ENCODE data around the gene GALNT15. TPM values are rescaled to one million over a fixed set of nuclear protein-coding genes. Genes with fewer than 3 reads are reported as not detected.

Gene GALNT15
- total RNA-seq, 1 donor from 2014 or later, result not detected

DNA sequence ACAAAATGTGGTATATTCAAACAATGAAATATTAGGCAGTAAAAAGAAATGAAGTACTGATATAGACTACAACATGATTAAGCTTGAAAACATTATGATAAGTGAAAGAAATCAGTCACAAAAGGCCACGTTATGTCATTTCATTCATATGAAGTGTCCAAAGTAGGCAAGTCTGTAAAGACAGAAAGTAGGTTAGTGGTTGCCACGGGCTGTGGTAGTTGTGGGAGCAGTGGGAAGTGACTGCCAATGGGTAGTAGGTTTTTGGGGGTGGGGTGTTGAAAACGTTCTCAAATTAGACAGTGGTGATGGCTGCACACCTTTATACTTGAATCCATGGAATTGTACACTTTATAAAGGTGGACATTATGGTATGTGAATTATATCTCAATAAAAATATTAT lies 12.1 kb downstream of the GALNT15 start:
- peaks cover 6% of the 10 kb centered on the region for H3K4me1 Mint-ChIP-seq
- H3K4me2 ChIP-seq, result no peak overlapping the region
- H3K9me3 ChIP-seq (ENCODE audit: low read depth), result no peaks in the 10 kb centered on the region
- TF ChIP-seq EZH2 (IDR thresholded peaks at IDR 0.05), result no peak
- TF ChIP-seq, protein P1, sequence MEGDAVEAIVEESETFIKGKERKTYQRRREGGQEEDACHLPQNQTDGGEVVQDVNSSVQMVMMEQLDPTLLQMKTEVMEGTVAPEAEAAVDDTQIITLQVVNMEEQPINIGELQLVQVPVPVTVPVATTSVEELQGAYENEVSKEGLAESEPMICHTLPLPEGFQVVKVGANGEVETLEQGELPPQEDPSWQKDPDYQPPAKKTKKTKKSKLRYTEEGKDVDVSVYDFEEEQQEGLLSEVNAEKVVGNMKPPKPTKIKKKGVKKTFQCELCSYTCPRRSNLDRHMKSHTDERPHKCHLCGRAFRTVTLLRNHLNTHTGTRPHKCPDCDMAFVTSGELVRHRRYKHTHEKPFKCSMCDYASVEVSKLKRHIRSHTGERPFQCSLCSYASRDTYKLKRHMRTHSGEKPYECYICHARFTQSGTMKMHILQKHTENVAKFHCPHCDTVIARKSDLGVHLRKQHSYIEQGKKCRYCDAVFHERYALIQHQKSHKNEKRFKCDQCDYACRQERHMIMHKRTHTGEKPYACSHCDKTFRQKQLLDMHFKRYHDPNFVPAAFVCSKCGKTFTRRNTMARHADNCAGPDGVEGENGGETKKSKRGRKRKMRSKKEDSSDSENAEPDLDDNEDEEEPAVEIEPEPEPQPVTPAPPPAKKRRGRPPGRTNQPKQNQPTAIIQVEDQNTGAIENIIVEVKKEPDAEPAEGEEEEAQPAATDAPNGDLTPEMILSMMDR (IDR thresholded peaks at IDR 0.05), result no peak
- no peak for TF ChIP-seq EZH2phosphoT487 (IDR thresholded peaks at IDR 0.05)
- H3K4me3 Mint-ChIP-seq, result no peak overlapping the region
- no peak overlapping the region for H2AFZ ChIP-seq (replicated peaks)
- H3K4me3 ChIP-seq, result no peak overlapping the region
- no peaks in the 10 kb centered on the region for H4K20me1 ChIP-seq (ENCODE audit: low read depth)
- no peak overlapping the region for H3K27ac ChIP-seq
- H3F3A ChIP-seq (ENCODE audit: low read depth), result no peaks in the 10 kb centered on the region
- H3K9me3 Mint-ChIP-seq, result no peaks in the 10 kb centered on the region
- no peak overlapping the region for H3K9ac ChIP-seq
- no peaks in the 10 kb centered on the region for H3K4me1 ChIP-seq
- H3K36me3 Mint-ChIP-seq, result no peaks in the 10 kb centered on the region
- H3K27me3 ChIP-seq, result no peaks in the 10 kb centered on the region
- H3K27ac Mint-ChIP-seq, result no peak overlapping the region
- no peaks in the 10 kb centered on the region for H3K36me3 ChIP-seq
- H3K79me2 ChIP-seq (ENCODE audit: low read depth), result no peaks in the 10 kb centered on the region
- DNase-seq (ENCODE audit: low spot score), result no peak
- H3K27me3 Mint-ChIP-seq (ENCODE audit: insufficient read depth, low read depth), result no peaks in the 10 kb centered on the region

DNA sequence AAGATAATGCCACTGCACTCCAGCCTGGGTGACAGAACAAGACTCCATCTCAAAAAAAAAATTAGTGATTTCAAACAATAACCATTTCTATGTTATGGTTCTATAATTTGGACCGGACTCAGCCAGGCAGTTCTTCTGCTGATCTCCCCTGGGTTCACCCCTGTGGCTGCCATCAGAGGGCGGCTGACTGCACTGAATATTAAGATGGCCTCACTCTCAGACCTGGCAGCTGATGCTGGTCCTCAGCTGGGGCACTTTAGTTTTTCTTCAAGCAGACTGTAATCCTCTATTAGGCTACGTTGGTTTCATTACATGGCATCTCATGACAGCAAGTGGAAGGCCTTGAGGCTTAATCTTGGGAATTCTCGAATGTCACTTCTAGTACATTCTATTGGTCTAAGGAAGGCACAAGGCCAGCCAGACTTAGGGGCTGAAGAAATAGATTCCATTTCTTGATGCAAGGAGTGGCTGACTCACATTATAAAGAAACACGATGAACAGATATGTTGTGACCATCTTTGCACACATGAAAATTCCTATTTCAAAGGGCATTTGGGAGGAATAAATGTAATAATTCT lies 12.8 kb downstream of the GALNT15 start:
- TF ChIP-seq, protein P1 (IDR thresholded peaks at IDR 0.05), result no peak
- TF ChIP-seq EZH2 (IDR thresholded peaks at IDR 0.05), result no peak
- TF ChIP-seq EZH2phosphoT487 (IDR thresholded peaks at IDR 0.05), result no peak

DNA sequence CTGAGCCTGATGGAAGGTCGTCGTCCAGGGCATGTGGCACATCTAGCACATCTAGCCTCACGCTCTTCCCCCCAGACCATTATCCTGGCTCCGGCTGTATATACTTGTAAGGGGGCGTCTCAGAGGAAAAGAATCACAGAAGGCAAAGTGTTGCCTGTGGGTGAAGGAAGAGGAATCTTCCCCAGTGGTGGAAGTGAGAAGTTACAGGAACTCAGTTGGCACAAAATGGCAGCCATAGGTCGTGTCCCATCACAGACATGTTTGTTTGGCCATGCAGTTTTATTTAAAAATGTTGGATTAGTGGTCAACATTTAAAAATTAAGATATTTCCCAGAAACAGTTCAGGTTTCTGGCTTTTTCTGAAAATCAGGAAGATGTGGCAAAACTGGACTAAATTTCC lies 13.6 kb downstream of the GALNT15 start:
- H3K36me3 Mint-ChIP-seq, result no peaks in the 10 kb centered on the region
- Histone ChIP-seq H3K9ac (no peak overlapping the region), H3F3A (ENCODE audit: low read depth) (no peaks in the 10 kb centered on the region), H3K79me2 (ENCODE audit: low read depth) (no peaks in the 10 kb centered on the region), H3K4me3 (no peak overlapping the region), H4K20me1 (ENCODE audit: low read depth) (no peaks in the 10 kb centered on the region), H3K27me3 (no peaks in the 10 kb centered on the region), H3K36me3 (no peaks in the 10 kb centered on the region), H3K4me2 (no peak overlapping the region), H3K27ac (no peak overlapping the region), H2AFZ (replicated peaks) (no peak overlapping the region), H3K9me3 (ENCODE audit: low read depth) (no peaks in the 10 kb centered on the region), H3K4me1 (no peaks in the 10 kb centered on the region)
- DNase-seq (ENCODE audit: low spot score), result no peak
- peaks cover 6% of the 10 kb centered on the region for H3K4me1 Mint-ChIP-seq
- no peaks in the 10 kb centered on the region for H3K9me3 Mint-ChIP-seq
- TF ChIP-seq EZH2phosphoT487 (IDR thresholded peaks at IDR 0.05), result no peak
- TF ChIP-seq, protein P1 (IDR thresholded peaks at IDR 0.05), result no peak
- no peak for TF ChIP-seq EZH2 (IDR thresholded peaks at IDR 0.05)
- H3K27ac Mint-ChIP-seq, result no peak overlapping the region
- H3K27me3 Mint-ChIP-seq (ENCODE audit: insufficient read depth, low read depth), result no peaks in the 10 kb centered on the region
- no peak overlapping the region for H3K4me3 Mint-ChIP-seq

More for the DNA sequence above, 12.8 kb downstream of the GALNT15 start:
- Histone ChIP-seq H3F3A (ENCODE audit: low read depth) (no peaks in the 10 kb centered on the region), H4K20me1 (ENCODE audit: low read depth) (no peaks in the 10 kb centered on the region), H3K4me3 (no peak overlapping the region), H3K4me1 (no peaks in the 10 kb centered on the region), H3K9me3 (ENCODE audit: low read depth) (no peaks in the 10 kb centered on the region), H3K79me2 (ENCODE audit: low read depth) (no peaks in the 10 kb centered on the region), H3K27ac (no peak overlapping the region), H3K27me3 (no peaks in the 10 kb centered on the region), H3K36me3 (no peaks in the 10 kb centered on the region), H3K9ac (no peak overlapping the region), H3K4me2 (no peak overlapping the region), H2AFZ (replicated peaks) (no peak overlapping the region)
- Mint-ChIP-seq H3K9me3 (no peaks in the 10 kb centered on the region), H3K36me3 (no peaks in the 10 kb centered on the region), H3K27me3 (ENCODE audit: insufficient read depth, low read depth) (no peaks in the 10 kb centered on the region), H3K27ac (no peak overlapping the region), H3K4me3 (no peak overlapping the region), H3K4me1 (peaks cover 6% of the 10 kb centered on the region)
- DNase-seq (ENCODE audit: low spot score), result no peak
